HG02973 (cell line): ENCODE data around the gene POTEB3.
"Not testable (repeated sequence)": the region's sequence is repeated elsewhere in the genome, so short reads cannot be mapped to it uniquely, and the experiment has no call there.

Experiments
- ATAC-seq: cut with Tn5 transposase; IDR thresholded peaks from one replicate; pipeline ENCODE4 v1.9.1; 2021; ENCODE audit warnings: moderate library complexity; ENCODE audit not compliant: unreplicated experiment

Gene POTEB3

GRCh38 chr15:21440399-21440798, at the start of gene POTEB3:
Gene POTEB3 (minus strand): TSS chr15:21440499. CDS start chr15:21440011, 488 bp downstream.
- ATAC-seq = not testable (repeated sequence)

GRCh38 chr15:21453683-21454082, 13.4 kb upstream of the POTEB3 start:
- not testable (repeated sequence) for ATAC-seq

- ATAC-seq = not testable (repeated sequence)
Observed at GRCh38 chr15:21451920-21452563, 11.7 kb upstream of the POTEB3 start.

GRCh38 chr15:21451487-21451886, 11.2 kb upstream of the POTEB3 start:
- not testable (repeated sequence) for ATAC-seq

- not testable (repeated sequence) for ATAC-seq
Observed at GRCh38 chr15:21407366-21407765, 32.9 kb downstream of the POTEB3 start.

GRCh38 chr15:21401531-21401930, 38.8 kb downstream of the POTEB3 start:
- ATAC-seq = not testable (repeated sequence)

GRCh38 chr15:21399111-21399510, 41.2 kb downstream of the POTEB3 start:
- ATAC-seq = not testable (repeated sequence)

- not testable (repeated sequence) for ATAC-seq
Observed at GRCh38 chr15:21398511-21398910, 41.8 kb downstream of the POTEB3 start.

GRCh38 chr15:21397656-21398055, 42.6 kb downstream of the POTEB3 start:
- ATAC-seq = not testable (repeated sequence)

GRCh38 chr15:21397186-21397585, 43.1 kb downstream of the POTEB3 start:
- not testable (repeated sequence) for ATAC-seq

- not testable (repeated sequence) for ATAC-seq
Observed at GRCh38 chr15:21385961-21386360, 54.3 kb downstream of the POTEB3 start.

GRCh38 chr15:21383866-21384485, 56.3 kb downstream of the POTEB3 start:
- ATAC-seq = not testable (repeated sequence)

GRCh38 chr15:21373682-21374081, 66.6 kb downstream of the POTEB3 start:
- not testable (repeated sequence) for ATAC-seq

- not testable (repeated sequence) for ATAC-seq
Observed at GRCh38 chr15:21369177-21369576, 71.1 kb downstream of the POTEB3 start.

GRCh38 chr15:21368625-21369024, 71.7 kb downstream of the POTEB3 start:
- not testable (repeated sequence) for ATAC-seq
